Suprapubic skin (tissue), 4 donors: ENCODE results near the gene GARIN5B. TPM values are rescaled to one million over a fixed set of nuclear protein-coding genes. Genes with fewer than 3 reads are reported as not detected.
A peak's percentile ranks its signal among the peaks of the same experiment; 100 is the strongest.

Source experiments
- DNase-seq, 2 donors: peaks; one replicate each; pipeline ENCODE4 v3.0.0-alpha.2; 2019; ENCODE audit warnings: low spot score in 2 of 2
- H3K27ac ChIP-seq: fragments of 200-600 bp; sonication (generic); one replicate; pipeline ENCODE4 v1.5.1; 2019
- H3K27me3 ChIP-seq: fragments of 200-600 bp; sonication (generic); one replicate; pipeline ENCODE4 v1.5.1; 2019
- H3K36me3 ChIP-seq: fragments of 200-600 bp; sonication (generic); one replicate; pipeline ENCODE4 v1.5.1; 2019
- H3K4me1 ChIP-seq: fragments of 200-600 bp; sonication (generic); one replicate; pipeline ENCODE4 v1.5.1; 2019
- H3K4me3 ChIP-seq: fragments of 200-600 bp; sonication (generic); one replicate; pipeline ENCODE4 v1.5.1; 2019; ENCODE audit warnings: mild to moderate bottlenecking
- H3K9me3 ChIP-seq: fragments of 200-600 bp; sonication (generic); one replicate; pipeline ENCODE4 v1.5.1; 2019
- EP300 ChIP-seq: sonication (generic); formaldehyde crosslinking; IDR thresholded peaks from one replicate; pipeline ENCODE4 v1.6.1; 2017; ENCODE audit warnings: antibody characterized with exemption
- POLR2A ChIP-seq, 2 donors: fragments of 450-650 bp; IDR thresholded peaks; one replicate each; pipeline ENCODE4 v1.6.1; 2017; ENCODE audit warnings: antibody characterized with exemption in 2 of 2, mild to moderate bottlenecking in 2 of 2, moderate library complexity in 2 of 2
- POLR2AphosphoS5 ChIP-seq, 3 donors: sonication (generic); formaldehyde crosslinking; IDR thresholded peaks; one replicate each; pipeline ENCODE4 v1.6.1; 2017; ENCODE audit warnings: antibody characterized with exemption in 3 of 3
- WGBS: methylation state at CpG from one replicate; pipeline ENCODE4 v1.1.5; 2018; 5-methylcytosine and 5-hydroxymethylcytosine counted together
- total RNA-seq, 4 donors: library from RNA; depleted of rRNA; stranded (reverse); fragments of >200 nt; gene quantifications; one replicate each; pipeline ENCODE4 v1.1.0, GENCODE V29; 2016
- TF ChIP-seq, protein P1 (sequence below), 2 donors: fragments of 200-600 bp in 1 of 2; fragments of 450-650 bp in 1 of 2; sonication (generic) in 1 of 2; IDR thresholded peaks; one replicate each; pipeline ENCODE4 v1.5.1; 2016 to 2019; ENCODE audit warnings: antibody characterized with exemption in 2 of 2, mild to moderate bottlenecking in 1 of 2, moderate library complexity in 1 of 2

Gene GARIN5B
- total RNA-seq, 4 donors from 2014 or later: not detected

DNA sequence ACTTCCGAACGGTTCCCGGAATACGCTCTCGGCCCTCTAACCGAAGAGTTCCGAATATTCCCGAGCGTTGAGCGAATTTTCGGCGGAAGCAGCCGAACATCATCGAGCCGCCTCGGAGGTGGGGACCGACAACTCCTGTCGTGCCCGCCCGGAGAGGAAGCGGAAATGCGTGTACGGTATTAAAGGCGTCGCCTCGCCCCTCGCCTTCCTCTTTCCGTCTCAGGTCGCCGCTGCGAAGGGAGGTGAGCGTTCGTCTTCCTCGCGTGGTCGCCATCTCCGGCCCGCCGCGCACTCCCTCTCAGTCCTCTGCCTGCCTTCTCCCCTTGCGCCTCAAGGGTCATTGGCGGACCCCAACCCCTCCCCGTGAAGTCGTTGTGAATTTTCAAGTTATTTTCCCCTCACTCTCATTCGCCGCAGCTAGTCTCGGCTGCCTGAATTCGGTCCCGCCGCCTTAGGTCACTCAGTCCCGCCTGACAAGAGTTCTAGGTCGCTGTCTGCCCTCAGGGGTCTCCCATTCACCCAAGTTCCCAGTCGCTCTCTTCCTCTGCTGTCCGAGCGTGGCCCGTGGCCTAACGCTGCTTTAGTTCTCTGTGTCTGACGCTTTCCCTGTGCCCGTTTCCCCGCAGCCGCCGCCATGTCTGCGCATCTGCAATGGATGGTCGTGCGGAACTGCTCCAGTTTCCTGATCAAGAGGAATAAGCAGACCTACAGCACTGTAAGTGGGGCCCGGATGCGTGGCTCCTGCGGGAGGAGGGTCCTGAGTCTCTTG is 22.8 kb upstream of the GARIN5B start, which contains the start of gene RPL28:
Gene RPL28, plus strand, starts transcription at position 209 of the 769 bp plus-strand sequence. Its CDS starts 426 bp downstream, at position 635.
- Histone ChIP-seq H3K9me3 (no peaks in the 10 kb centered on the region), H3K27ac (peak within 1 kb of the TSS; percentile 81), H3K4me3 (peak within 1 kb of the TSS; percentile 87), H3K27me3 (no peaks in the 10 kb centered on the region), H3K4me1 (peaks cover 57% of the 10 kb centered on the region), H3K36me3 (peaks cover 39% of the 10 kb centered on the region)
- TF ChIP-seq POLR2A (IDR thresholded peaks at IDR 0.05) (peak; percentile 95 to 99), POLR2AphosphoS5 (IDR thresholded peaks at IDR 0.05) (peak; percentile 92 to 99 (median 99)), EP300 (no peak)
- TF ChIP-seq, protein P1, sequence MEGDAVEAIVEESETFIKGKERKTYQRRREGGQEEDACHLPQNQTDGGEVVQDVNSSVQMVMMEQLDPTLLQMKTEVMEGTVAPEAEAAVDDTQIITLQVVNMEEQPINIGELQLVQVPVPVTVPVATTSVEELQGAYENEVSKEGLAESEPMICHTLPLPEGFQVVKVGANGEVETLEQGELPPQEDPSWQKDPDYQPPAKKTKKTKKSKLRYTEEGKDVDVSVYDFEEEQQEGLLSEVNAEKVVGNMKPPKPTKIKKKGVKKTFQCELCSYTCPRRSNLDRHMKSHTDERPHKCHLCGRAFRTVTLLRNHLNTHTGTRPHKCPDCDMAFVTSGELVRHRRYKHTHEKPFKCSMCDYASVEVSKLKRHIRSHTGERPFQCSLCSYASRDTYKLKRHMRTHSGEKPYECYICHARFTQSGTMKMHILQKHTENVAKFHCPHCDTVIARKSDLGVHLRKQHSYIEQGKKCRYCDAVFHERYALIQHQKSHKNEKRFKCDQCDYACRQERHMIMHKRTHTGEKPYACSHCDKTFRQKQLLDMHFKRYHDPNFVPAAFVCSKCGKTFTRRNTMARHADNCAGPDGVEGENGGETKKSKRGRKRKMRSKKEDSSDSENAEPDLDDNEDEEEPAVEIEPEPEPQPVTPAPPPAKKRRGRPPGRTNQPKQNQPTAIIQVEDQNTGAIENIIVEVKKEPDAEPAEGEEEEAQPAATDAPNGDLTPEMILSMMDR (IDR thresholded peaks at IDR 0.05): no peak
- 0% methylated on average over 67 of the region's 68 CpGs for WGBS
- DNase-seq: peak; percentile 99

DNA sequence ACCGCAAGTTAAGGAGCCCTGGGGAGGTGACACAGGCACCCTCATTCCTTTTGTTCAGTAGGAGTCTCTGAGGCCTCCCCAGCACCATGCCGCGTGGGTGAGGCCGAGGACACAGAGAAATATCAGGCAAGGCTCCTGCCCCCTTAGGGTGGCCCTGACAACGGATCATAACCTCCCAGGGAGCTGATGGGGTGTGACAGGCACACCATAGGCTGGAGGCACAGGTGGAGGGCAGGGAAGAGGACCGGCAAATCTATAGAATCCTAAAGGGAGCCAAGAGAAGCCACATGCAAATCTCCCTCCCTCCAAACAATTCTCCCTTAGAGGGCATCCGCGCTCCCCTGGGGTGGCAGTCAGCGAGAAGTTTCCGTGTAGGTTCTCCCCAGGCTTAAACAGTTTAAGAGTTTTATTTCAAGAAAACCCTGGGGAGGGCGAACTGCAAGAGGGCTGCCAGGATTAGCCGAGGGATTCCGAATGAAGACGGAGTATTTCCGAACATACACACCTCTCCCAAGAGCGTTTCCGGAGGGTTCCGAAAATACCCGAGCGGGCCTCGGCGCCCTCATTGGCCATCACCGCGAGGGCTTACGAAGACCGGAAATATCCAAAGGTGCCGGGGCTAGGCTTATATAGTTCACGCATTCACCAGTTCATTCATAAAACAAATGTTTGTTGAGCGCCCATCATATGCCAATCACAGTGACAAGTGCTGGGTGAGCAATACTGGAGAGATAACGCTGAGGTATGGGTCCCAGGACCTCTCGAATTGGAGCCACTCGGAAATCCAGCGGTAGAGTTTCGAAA is 22.1 kb upstream of the GARIN5B start:
- TF ChIP-seq, protein P1 (IDR thresholded peaks at IDR 0.05): no peak
- TF ChIP-seq POLR2AphosphoS5 (IDR thresholded peaks at IDR 0.05) (no peak), POLR2A (IDR thresholded peaks at IDR 0.05) (no peak)
- H3K9me3 ChIP-seq: no peaks in the 10 kb centered on the region
- under 1% methylated on average over 28 of the region's 34 CpGs for WGBS
- no peaks in the 10 kb centered on the region for H3K27me3 ChIP-seq
- peaks cover 50% of the 10 kb centered on the region for H3K4me1 ChIP-seq
- DNase-seq: peak; percentile 97 to 98
- peaks cover 31% of the 10 kb centered on the region for H3K36me3 ChIP-seq
- H3K4me3 ChIP-seq: peak overlapping the region; percentile 87
- peak overlapping the region; percentile 81 for H3K27ac ChIP-seq

DNA sequence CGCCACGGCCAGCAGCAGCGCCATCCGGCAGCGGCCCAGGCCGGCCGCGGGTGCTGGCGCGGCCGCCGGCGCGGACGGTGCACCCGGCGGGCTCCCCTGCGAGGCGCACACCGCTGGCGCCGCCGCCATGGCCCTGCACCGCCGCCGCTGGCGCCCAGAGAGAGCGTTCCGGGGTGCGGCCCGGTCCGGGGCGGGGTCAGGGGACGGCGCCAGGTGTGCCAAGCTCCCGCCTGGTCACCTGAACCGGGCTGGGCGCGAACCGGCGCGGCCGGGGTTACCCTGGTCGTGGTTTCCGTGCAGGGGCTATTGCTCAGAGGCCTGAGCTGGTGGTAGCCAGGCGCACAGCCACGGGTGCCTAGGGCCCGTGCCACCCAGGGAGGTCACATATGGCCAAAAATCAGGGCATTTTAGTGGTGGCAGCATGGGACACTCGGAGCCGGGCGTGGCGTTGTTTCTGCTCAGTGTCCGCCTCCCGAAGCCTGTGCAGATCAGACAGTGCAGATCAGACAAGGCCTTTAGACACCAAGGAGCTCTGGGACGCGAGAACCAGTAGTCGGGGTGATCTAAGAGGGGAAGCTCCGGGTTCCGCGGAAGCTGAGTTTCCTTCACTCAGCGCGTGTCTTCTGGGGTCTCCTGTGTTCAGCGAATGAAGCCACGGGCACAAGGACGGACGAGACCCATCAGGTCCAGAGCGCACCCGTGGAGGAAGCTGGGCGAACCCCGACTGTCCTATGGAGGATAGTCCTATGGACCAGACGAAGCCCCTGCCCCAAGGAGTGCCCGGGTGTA is 21.3 kb upstream of the GARIN5B start, which contains the start of gene TMEM238:
Gene TMEM238, minus strand, starts transcription at position 162 of the 789 bp plus-strand sequence. Its CDS starts 33 bp downstream, at position 129.
- H3K27me3 ChIP-seq: no peaks in the 10 kb centered on the region
- no peak for TF ChIP-seq POLR2AphosphoS5 (IDR thresholded peaks at IDR 0.05)
- TF ChIP-seq EP300: no peak
- TF ChIP-seq POLR2A (IDR thresholded peaks at IDR 0.05): no peak
- TF ChIP-seq, protein P1 (IDR thresholded peaks at IDR 0.05): no peak
- H3K4me3 ChIP-seq: peak within 1 kb of the TSS; percentile 87
- H3K27ac ChIP-seq: peak within 1 kb of the TSS; percentile 81
- WGBS: 40% methylated on average over 5 of the region's 72 CpGs
- peaks cover 47% of the 10 kb centered on the region for H3K4me1 ChIP-seq
- no peak for DNase-seq
- H3K36me3 ChIP-seq: peaks cover 23% of the 10 kb centered on the region
- no peaks in the 10 kb centered on the region for H3K9me3 ChIP-seq

DNA sequence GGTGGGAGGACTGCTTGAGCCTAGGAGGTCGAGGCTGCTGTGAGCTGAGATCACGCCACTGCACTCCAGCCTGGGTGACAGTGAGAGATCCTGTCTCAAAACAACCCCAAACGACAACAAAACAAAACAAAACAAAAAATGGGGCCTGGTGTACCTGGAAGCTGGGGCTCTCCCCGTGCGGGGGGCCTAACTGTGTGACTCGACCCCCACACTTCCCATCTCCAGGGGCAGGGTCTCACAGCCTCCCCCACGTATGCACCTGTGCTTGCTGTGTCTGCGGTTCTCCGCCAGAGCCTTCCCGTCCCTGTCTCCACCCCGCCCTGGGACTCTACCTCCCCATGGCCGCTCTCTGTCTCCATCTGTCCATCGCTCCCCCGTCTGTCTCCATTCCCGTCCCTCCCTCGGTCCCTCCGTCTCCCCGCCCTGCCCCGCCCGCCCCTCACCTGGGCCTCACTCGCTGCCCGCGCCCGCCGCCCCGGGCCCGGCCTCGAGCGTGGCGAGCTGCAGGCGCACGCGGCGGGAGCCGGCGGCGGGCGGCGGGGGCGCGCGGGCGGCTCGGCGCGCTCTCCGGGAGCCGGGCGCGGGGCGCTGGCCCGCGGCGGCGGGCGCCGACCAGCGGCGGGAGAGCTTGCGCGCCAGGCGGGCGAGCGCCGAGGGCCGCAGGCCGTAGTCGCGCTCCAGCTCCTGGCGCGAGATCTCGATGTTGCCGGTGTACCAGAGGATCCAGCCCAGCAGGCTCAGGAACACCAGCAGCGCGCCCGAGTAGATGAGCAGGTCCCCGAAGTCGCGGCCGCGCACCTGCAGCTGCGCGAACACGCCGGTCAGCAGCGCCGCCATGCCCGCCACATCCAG is 20.4 kb upstream of the GARIN5B start:
- Histone ChIP-seq H3K9me3 (no peaks in the 10 kb centered on the region), H3K4me1 (peaks cover 42% of the 10 kb centered on the region), H3K27ac (peak overlapping the region; percentile 81), H3K4me3 (peak overlapping the region; percentile 87), H3K27me3 (no peaks in the 10 kb centered on the region), H3K36me3 (peaks cover 15% of the 10 kb centered on the region)
- 17% methylated on average over 18 of the region's 88 CpGs for WGBS
- DNase-seq: no peak
- TF ChIP-seq POLR2AphosphoS5 (IDR thresholded peaks at IDR 0.05) (no peak), POLR2A (IDR thresholded peaks at IDR 0.05) (no peak), EP300 (no peak)
- TF ChIP-seq, protein P1 (IDR thresholded peaks at IDR 0.05): no peak
